HepG2 (cell line): ENCODE data around the gene MIDN. TPM values are rescaled to one million over a fixed set of nuclear protein-coding genes. Genes with fewer than 3 reads are reported as not detected.

Experiments used
- BRF2 ChIP-seq: sonication (generic); formaldehyde crosslinking; IDR thresholded peaks from 2 replicates; pipeline ENCODE4 v1.8.1; 2022; ENCODE audit warnings: mild to moderate bottlenecking, missing genetic modification reagents
- CBX5 ChIP-seq: sonication (generic); formaldehyde crosslinking; IDR thresholded peaks from 2 replicates; pipeline ENCODE4 v1.4.0; 2020; ENCODE audit warnings: missing genetic modification reagents, borderline replicate concordance
- CEBPG ChIP-seq: IDR thresholded peaks from 2 replicates; pipeline ENCODE4 v1.6.1; 2016
- EEA1 ChIP-seq: sonication (generic); formaldehyde crosslinking; IDR thresholded peaks from 2 replicates; pipeline ENCODE4 v1.5.1; 2020; ENCODE audit warnings: mild to moderate bottlenecking, missing genetic modification reagents, borderline replicate concordance
- GMEB1 ChIP-seq: sonication (generic); formaldehyde crosslinking; IDR thresholded peaks from 2 replicates; pipeline ENCODE4 v1.5.1; 2020; ENCODE audit warnings: missing genetic modification reagents, mild to moderate bottlenecking, borderline replicate concordance
- HIVEP1 ChIP-seq: sonication (generic); formaldehyde crosslinking; IDR thresholded peaks from 2 replicates; pipeline ENCODE4 v1.4.0; 2020; ENCODE audit warnings: mild to moderate bottlenecking, missing genetic modification reagents
- NR2F2 ChIP-seq: IDR thresholded peaks from 2 replicates; pipeline ENCODE4 v1.6.1; 2012; ENCODE audit warnings: low read depth, inconsistent platforms, borderline replicate concordance
- REPIN1 ChIP-seq: sonication (generic); formaldehyde crosslinking; IDR thresholded peaks from 2 replicates; pipeline ENCODE4 v1.8.0; 2022; ENCODE audit warnings: missing genetic modification reagents, low read depth, mild to moderate bottlenecking, borderline replicate concordance
- ZHX1 ChIP-seq: sonication (generic); formaldehyde crosslinking; IDR thresholded peaks from 2 replicates; pipeline ENCODE4 v1.8.1; 2022; ENCODE audit warnings: low read depth, mild to moderate bottlenecking, missing genetic modification reagents
- ZNF205 ChIP-seq: IDR thresholded peaks from 2 replicates; pipeline ENCODE4 v1.6.1; 2018; ENCODE audit warnings: missing biosample characterization, missing genetic modification reagents
- ZNF232 ChIP-seq: sonication (generic); formaldehyde crosslinking; IDR thresholded peaks from 2 replicates; pipeline ENCODE4 v1.4.0; 2020; ENCODE audit warnings: missing genetic modification reagents, borderline replicate concordance
- ZNF572 ChIP-seq: sonication (generic); formaldehyde crosslinking; IDR thresholded peaks from 2 replicates; pipeline ENCODE4 v1.5.1; 2020; ENCODE audit warnings: mild to moderate bottlenecking, missing genetic modification reagents
- ZNF576 ChIP-seq: sonication (generic); formaldehyde crosslinking; IDR thresholded peaks from 2 replicates; pipeline ENCODE4 v1.4.0; 2020; ENCODE audit warnings: mild to moderate bottlenecking, missing genetic modification reagents
- ZSCAN30 ChIP-seq: sonication (generic); formaldehyde crosslinking; IDR thresholded peaks from 2 replicates; pipeline ENCODE4 v1.5.0; 2020; ENCODE audit warnings: mild to moderate bottlenecking, missing genetic modification reagents
- polyA plus RNA-seq, 8 experiments: library from polyadenylated mRNA; depleted of rRNA in 3 of 8; stranded (reverse) in 7 of 8; unstranded in 1 of 8; fragments of >200 nt; fragmentation: Illumina TruSeq in 4 of 8; extraction: Trizol in 4 of 8; gene quantifications; 2 replicates each; pipeline versions ENCODE4 v1.2.1 to v1.2.3, GENCODE V29; 2011 to 2016; ENCODE audit warnings: low read depth in 4 of 8, missing spikeins in 1 of 8, mixed read lengths in 1 of 8; ENCODE audit not compliant: insufficient read depth in 1 of 8
- total RNA-seq, 5 experiments: library from RNA; depleted of rRNA; stranded (reverse); fragments of >200 nt; fragmentation: Illumina TruSeq; extraction: Trizol; gene quantifications; 2 replicates each; pipeline ENCODE4 v1.2.3, GENCODE V29; 2016; ENCODE audit warnings: low read depth in 1 of 5
- TF ChIP-seq, protein P1 (sequence below): sonication (generic); formaldehyde crosslinking; IDR thresholded peaks from 2 replicates; pipeline ENCODE4 v1.5.1; 2020; ENCODE audit warnings: mild to moderate bottlenecking, missing genetic modification reagents
- TF ChIP-seq, protein P2 (sequence below): sonication (generic); formaldehyde crosslinking; IDR thresholded peaks from 2 replicates; pipeline ENCODE4 v1.4.0; 2020; ENCODE audit warnings: missing genetic modification reagents, borderline replicate concordance

MIDN gene
- total and polyA plus RNA-seq, 2 of the 13 experiments (the other 11 are each of a cell fraction or from before 2014, with no cell fraction given) = 8.4 to 18.0 TPM

GRCh38 chr19:1290703-1291651 is 42.6 kb downstream of the MIDN start (continued):
- TF ChIP-seq CEBPG (CRISPR knock-in tag) = peak; percentile 32; the same call in 1 of the 2 replicates
- TF ChIP-seq HIVEP1 (CRISPR knock-in tag) = peak; percentile 100
- TF ChIP-seq REPIN1 (CRISPR knock-in tag) = peak; percentile 73
- TF ChIP-seq ZNF205 = 0 out of 2 replicates have a peak, but pooled peaks have one; percentile 48
- no peak for TF ChIP-seq ZNF576 (CRISPR knock-in tag)
- TF ChIP-seq, protein P1, sequence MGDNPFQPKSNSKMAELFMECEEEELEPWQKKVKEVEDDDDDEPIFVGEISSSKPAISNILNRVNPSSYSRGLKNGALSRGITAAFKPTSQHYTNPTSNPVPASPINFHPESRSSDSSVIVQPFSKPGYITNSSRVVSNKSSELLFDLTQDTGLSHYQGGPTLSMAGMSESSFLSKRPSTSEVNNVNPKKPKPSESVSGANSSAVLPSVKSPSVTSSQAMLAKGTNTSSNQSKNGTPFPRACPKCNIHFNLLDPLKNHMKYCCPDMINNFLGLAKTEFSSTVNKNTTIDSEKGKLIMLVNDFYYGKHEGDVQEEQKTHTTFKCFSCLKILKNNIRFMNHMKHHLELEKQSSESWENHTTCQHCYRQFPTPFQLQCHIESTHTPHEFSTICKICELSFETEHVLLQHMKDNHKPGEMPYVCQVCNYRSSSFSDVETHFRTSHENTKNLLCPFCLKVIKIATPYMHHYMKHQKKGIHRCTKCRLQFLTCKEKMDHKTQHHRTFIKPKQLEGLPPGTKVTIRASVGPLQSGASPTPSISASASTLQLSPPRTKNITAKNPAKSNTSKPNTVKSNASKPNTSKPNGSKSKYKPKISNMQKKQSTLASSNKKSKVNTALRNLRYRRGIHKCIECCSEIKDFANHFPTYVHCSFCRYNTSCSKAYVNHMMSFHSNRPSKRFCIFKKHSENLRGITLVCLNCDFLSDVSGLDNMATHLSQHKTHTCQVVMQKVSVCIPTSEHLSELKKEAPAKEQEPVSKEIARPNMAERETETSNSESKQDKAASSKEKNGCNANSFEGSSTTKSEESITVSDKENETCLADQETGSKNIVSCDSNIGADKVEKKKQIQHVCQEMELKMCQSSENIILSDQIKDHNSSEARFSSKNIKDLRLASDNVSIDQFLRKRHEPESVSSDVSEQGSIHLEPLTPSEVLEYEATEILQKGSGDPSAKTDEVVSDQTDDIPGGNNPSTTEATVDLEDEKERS (CRISPR knock-in tag) = no peak
- 0 out of 2 replicates have a peak, but pooled peaks have one; percentile 18 for TF ChIP-seq ZHX1 (CRISPR knock-in tag)
- TF ChIP-seq CBX5 (CRISPR knock-in tag) = no peak
- no peak for TF ChIP-seq BRF2 (CRISPR knock-in tag)
- TF ChIP-seq GMEB1 = peak; percentile 63; the same call in 1 of the 2 replicates
- 0 out of 2 replicates have a peak, but pooled peaks have one; percentile 74 for TF ChIP-seq ZNF232 (CRISPR knock-in tag)
- TF ChIP-seq EEA1 (CRISPR knock-in tag) = 0 out of 2 replicates have a peak, but pooled peaks have one; percentile 32
- TF ChIP-seq NR2F2 = peak; percentile 34; the same call in 1 of the 2 replicates
- TF ChIP-seq ZSCAN30 (CRISPR knock-in tag) = 0 out of 2 replicates have a peak, but pooled peaks have one; percentile 53
- TF ChIP-seq ZNF572 = no peak; the same call in 1 of the 2 replicates
- TF ChIP-seq, protein P2, sequence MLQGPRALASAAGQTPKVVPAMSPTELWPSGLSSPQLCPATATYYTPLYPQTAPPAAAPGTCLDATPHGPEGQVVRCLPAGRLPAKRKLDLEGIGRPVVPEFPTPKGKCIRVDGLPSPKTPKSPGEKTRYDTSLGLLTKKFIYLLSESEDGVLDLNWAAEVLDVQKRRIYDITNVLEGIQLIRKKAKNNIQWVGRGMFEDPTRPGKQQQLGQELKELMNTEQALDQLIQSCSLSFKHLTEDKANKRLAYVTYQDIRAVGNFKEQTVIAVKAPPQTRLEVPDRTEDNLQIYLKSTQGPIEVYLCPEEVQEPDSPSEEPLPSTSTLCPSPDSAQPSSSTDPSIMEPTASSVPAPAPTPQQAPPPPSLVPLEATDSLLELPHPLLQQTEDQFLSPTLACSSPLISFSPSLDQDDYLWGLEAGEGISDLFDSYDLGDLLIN = 0 out of 2 replicates have a peak, but pooled peaks have one; percentile 36
